22Rv1 (cell line): ENCODE data around the gene OR52E4.

Source experiments
- ZFX ChIP-seq: fragments of 450-650 bp; IDR thresholded peaks from 2 replicates; pipeline ENCODE4 v1.6.1; 2017; ENCODE audit warnings: antibody characterized with exemption, borderline replicate concordance
- TF ChIP-seq, protein P1 (sequence below): fragments of 450-650 bp; IDR thresholded peaks from 2 replicates; pipeline ENCODE4 v1.5.1; 2017; ENCODE audit warnings: mild to moderate bottlenecking

DNA sequence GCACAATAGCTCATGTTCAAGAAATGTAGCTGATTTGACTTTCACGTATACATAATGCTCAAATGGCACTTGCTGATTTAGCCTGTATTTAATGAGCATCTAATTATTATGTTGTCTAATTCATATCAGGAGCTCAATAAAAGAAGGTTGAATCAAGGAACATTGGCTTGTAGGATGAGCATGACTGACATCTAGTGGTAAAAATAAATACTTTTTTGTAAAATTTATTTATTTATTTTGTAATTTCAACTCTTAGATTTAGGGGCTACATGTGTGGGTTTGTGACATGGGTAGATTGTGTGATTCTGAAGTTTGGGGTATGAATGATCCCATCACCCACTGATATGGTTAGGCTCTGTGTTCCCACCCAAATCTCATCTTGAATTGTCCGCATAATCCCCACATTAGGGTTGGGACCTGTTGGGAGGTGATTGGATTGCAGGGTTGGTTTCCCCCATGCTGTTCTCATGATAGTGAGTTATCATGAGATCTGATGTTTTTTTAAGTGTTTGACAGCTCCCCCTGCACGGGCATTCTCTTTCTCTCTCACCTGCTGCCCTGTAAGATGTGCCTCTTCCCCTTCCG, 10.9 kb downstream of the OR52E4 start:
- TF ChIP-seq, protein P1, sequence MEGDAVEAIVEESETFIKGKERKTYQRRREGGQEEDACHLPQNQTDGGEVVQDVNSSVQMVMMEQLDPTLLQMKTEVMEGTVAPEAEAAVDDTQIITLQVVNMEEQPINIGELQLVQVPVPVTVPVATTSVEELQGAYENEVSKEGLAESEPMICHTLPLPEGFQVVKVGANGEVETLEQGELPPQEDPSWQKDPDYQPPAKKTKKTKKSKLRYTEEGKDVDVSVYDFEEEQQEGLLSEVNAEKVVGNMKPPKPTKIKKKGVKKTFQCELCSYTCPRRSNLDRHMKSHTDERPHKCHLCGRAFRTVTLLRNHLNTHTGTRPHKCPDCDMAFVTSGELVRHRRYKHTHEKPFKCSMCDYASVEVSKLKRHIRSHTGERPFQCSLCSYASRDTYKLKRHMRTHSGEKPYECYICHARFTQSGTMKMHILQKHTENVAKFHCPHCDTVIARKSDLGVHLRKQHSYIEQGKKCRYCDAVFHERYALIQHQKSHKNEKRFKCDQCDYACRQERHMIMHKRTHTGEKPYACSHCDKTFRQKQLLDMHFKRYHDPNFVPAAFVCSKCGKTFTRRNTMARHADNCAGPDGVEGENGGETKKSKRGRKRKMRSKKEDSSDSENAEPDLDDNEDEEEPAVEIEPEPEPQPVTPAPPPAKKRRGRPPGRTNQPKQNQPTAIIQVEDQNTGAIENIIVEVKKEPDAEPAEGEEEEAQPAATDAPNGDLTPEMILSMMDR: peak; percentile 77
- no peak for TF ChIP-seq ZFX
